Measurements from ENCODE around the gene RAB12.

GRCh38 chr18:8602040-8602439 is 7.2 kb upstream of the RAB12 start:
- TF ChIP-seq, protein P1, sequence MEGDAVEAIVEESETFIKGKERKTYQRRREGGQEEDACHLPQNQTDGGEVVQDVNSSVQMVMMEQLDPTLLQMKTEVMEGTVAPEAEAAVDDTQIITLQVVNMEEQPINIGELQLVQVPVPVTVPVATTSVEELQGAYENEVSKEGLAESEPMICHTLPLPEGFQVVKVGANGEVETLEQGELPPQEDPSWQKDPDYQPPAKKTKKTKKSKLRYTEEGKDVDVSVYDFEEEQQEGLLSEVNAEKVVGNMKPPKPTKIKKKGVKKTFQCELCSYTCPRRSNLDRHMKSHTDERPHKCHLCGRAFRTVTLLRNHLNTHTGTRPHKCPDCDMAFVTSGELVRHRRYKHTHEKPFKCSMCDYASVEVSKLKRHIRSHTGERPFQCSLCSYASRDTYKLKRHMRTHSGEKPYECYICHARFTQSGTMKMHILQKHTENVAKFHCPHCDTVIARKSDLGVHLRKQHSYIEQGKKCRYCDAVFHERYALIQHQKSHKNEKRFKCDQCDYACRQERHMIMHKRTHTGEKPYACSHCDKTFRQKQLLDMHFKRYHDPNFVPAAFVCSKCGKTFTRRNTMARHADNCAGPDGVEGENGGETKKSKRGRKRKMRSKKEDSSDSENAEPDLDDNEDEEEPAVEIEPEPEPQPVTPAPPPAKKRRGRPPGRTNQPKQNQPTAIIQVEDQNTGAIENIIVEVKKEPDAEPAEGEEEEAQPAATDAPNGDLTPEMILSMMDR (conservative IDR thresholded peaks at IDR 0.05; ENCODE audit: low read length), result no peak
- no peak for TF ChIP-seq EZH2phosphoT487 (IDR thresholded peaks at IDR 0.05; ENCODE audit: borderline replicate concordance, low read depth, low read length)
